Measurements from ENCODE around the gene YBX3.

DNA sequence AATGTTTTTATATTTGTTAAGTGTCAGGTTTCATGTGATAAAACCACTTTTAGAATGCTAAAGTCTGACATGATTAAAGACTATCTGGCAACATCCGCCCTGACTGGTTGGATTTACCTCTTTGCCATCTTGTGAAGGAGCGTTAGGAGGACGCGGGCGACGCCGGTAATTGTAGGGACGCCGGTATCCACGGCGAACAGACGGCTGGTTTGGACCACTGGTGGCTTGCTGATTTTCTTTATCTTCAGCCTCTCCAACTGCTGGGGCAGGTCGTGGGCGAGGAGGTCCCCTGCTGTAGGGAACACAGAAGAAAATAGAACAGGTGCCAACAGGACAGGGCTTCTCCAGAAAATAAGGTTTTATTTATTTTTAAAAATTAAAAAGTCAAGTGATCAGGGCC, 21.3 kb downstream of the YBX3 start:
- TF ChIP-seq POLR2A (IDR thresholded peaks at IDR 0.05), result no peak
- TF ChIP-seq, protein P1, sequence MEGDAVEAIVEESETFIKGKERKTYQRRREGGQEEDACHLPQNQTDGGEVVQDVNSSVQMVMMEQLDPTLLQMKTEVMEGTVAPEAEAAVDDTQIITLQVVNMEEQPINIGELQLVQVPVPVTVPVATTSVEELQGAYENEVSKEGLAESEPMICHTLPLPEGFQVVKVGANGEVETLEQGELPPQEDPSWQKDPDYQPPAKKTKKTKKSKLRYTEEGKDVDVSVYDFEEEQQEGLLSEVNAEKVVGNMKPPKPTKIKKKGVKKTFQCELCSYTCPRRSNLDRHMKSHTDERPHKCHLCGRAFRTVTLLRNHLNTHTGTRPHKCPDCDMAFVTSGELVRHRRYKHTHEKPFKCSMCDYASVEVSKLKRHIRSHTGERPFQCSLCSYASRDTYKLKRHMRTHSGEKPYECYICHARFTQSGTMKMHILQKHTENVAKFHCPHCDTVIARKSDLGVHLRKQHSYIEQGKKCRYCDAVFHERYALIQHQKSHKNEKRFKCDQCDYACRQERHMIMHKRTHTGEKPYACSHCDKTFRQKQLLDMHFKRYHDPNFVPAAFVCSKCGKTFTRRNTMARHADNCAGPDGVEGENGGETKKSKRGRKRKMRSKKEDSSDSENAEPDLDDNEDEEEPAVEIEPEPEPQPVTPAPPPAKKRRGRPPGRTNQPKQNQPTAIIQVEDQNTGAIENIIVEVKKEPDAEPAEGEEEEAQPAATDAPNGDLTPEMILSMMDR (IDR thresholded peaks at IDR 0.05), result no peak

All from right lobe of liver (tissue), 4 donors.